Calu3 (cell line): ENCODE data around the gene H6PD. TPM values are rescaled to one million over a fixed set of nuclear protein-coding genes. Genes with fewer than 3 reads are reported as not detected.

Source experiments
- BruUV-seq: library from RNA; stranded (reverse); fragments of 400-500 nt; replicated peaks from 2 replicates; lab custom pipeline; 2021; lab: Mats Ljungman, UMichigan
- CTCF ChIA-PET: fragments of 300-600 bp; sonication (Branson Sonifier 250); formaldehyde crosslinking; loops from one replicate; lab custom pipeline; 2022; ENCODE audit warnings: antibody characterized with exemption; lab: Charles Lee
- DNase-seq: peaks from one replicate; pipeline ENCODE4 v3.0.0; 2022
- H3K27ac Mint-ChIP-seq: one replicate; pipeline ENCODE4 v1.8.0; 2022; ENCODE audit warnings: mixed read lengths; ENCODE audit not compliant: unreplicated experiment
- H3K27me3 Mint-ChIP-seq: one replicate; pipeline ENCODE4 v1.8.0; 2022; ENCODE audit warnings: mixed read lengths; ENCODE audit not compliant: unreplicated experiment
- H3K36me3 Mint-ChIP-seq: one replicate; pipeline ENCODE4 v1.8.0; 2022; ENCODE audit warnings: mild to moderate bottlenecking, moderate library complexity, mixed read lengths; ENCODE audit not compliant: insufficient read depth, unreplicated experiment
- H3K4me1 Mint-ChIP-seq: one replicate; pipeline ENCODE4 v1.8.0; 2022; ENCODE audit warnings: mild to moderate bottlenecking, low read depth, mixed read lengths; ENCODE audit not compliant: unreplicated experiment
- H3K4me3 Mint-ChIP-seq: one replicate; pipeline ENCODE4 v1.8.0; 2022; ENCODE audit warnings: mild to moderate bottlenecking, low read depth, moderate library complexity, mixed read lengths; ENCODE audit not compliant: unreplicated experiment
- H3K9me3 Mint-ChIP-seq: one replicate; pipeline ENCODE4 v1.8.0; 2022; ENCODE audit warnings: low read depth, mixed read lengths; ENCODE audit not compliant: unreplicated experiment
- intact Hi-C: fragments of 100-400 bp; cut with micrococcal nuclease; formaldehyde crosslinking; loops from one replicate; pipeline ENCODE4 v1.10.0; 2022; ENCODE audit not compliant: unreplicated experiment
- total RNA-seq: library from RNA; stranded (reverse); gene quantifications from 2 replicates; pipeline ENCODE4 v1.2.3, GENCODE V29; 2022
- TF ChIP-seq, protein P1 (sequence below): fragments of 200-600 bp; IDR thresholded peaks from one replicate; pipeline ENCODE4 v1.8.0; 2022; ENCODE audit warnings: antibody characterized with exemption; ENCODE audit not compliant: unreplicated experiment

H6PD gene
- total RNA-seq, 1 experiment from 2014 or later: 18.0 TPM

DNA sequence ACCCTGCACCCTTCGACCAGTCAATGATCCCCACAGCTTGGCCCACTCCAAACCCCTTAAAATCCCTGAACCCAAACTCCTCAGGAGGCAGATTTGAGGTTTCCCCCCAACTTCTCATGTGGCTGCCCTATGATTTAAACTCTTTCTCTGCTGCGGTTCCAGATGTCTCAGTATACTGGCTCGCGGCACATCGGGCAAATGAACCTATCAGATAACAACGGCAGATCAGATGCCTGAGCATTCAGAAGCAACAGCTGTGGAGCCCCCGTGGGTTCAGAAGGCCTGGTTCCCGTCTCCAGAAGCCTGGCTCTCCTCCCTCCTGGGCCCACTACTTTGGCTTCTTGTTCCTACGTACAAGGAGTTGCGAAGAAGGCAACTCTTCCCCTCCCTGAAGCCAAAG lies 43.3 kb upstream of the H6PD start:
- intact Hi-C loops: no loop called here
- no peak for DNase-seq
- CTCF ChIA-PET: interaction anchor here (0.6 kb wide), 1 partner anchor 389 kb away, joined by 5 read pairs; no protein-coding TSS in a partner anchor
- Mint-ChIP-seq H3K9me3 (no peaks in the 10 kb centered on the region), H3K4me3 (no peak overlapping the region), H3K36me3 (no peaks in the 10 kb centered on the region), H3K27ac (no peak overlapping the region), H3K27me3 (no peaks in the 10 kb centered on the region), H3K4me1 (peaks cover 11% of the 10 kb centered on the region)
- TF ChIP-seq, protein P1, sequence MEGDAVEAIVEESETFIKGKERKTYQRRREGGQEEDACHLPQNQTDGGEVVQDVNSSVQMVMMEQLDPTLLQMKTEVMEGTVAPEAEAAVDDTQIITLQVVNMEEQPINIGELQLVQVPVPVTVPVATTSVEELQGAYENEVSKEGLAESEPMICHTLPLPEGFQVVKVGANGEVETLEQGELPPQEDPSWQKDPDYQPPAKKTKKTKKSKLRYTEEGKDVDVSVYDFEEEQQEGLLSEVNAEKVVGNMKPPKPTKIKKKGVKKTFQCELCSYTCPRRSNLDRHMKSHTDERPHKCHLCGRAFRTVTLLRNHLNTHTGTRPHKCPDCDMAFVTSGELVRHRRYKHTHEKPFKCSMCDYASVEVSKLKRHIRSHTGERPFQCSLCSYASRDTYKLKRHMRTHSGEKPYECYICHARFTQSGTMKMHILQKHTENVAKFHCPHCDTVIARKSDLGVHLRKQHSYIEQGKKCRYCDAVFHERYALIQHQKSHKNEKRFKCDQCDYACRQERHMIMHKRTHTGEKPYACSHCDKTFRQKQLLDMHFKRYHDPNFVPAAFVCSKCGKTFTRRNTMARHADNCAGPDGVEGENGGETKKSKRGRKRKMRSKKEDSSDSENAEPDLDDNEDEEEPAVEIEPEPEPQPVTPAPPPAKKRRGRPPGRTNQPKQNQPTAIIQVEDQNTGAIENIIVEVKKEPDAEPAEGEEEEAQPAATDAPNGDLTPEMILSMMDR: no peak
- no TSS peak for BruUV-seq

DNA sequence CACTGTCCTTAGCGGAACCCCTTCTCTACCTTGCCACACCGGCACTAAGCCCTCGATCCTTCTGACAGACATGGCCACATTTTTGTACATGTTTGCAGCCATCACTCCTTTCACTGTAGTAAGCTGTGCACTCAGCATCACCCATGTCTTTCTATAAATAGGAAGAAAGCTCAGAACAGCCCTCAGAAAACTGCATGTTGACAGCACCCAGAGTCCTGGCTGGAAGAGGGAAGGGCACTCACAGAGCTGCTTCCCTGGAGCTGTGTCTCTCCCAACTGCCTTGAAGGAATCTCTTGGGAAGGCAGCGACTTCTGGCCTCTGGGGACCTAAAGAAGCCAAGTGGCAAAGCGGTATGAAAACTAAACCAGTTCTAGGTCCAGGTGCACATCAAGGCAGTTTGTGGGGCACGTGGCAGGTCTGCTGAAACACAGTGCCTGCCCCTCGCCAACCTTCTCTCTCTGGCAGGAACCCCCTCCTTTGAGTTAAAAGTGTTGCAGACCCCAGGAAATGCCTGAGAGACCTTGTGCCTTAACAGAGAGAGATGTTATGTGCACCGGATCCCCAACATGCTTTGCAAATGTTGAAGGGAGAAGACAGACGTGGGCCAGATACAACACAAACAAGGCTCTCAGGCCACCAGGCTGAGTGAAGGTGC lies 41.9 kb upstream of the H6PD start:
- CTCF ChIA-PET: no interaction called here
- Mint-ChIP-seq H3K27me3 (peaks cover 11% of the 10 kb centered on the region), H3K4me1 (peaks cover 18% of the 10 kb centered on the region), H3K36me3 (no peaks in the 10 kb centered on the region), H3K9me3 (no peaks in the 10 kb centered on the region), H3K27ac (no peak overlapping the region), H3K4me3 (no peak overlapping the region)
- intact Hi-C loops: no loop called here
- no peak for DNase-seq
- TF ChIP-seq, protein P1: no peak
- BruUV-seq: no TSS peak

DNA sequence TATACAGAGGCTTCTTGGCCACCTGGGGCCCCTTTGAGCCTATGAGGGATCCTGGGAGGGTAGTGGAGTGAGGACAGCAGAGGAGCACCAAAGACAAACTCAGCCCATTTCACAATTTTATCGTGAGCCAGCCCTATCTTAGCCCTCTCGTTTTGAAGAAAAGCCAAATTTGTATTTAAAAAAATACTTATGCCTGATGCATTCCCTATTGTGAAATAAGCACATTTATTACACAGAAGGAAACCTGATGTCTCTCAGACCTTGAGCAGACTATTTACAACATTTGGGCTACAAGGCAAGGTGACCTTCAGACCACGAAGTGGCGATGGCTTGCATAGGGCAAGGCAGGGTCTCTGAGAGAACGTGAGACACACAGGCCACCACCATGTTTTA lies 41.3 kb upstream of the H6PD start:
- TF ChIP-seq, protein P1: no peak
- CTCF ChIA-PET: no interaction called here
- intact Hi-C loops: no loop called here
- no peaks in the 10 kb centered on the region for H3K36me3 Mint-ChIP-seq
- BruUV-seq: no TSS peak
- H3K9me3 Mint-ChIP-seq: no peaks in the 10 kb centered on the region
- H3K4me3 Mint-ChIP-seq: no peak overlapping the region
- no peak overlapping the region for H3K27ac Mint-ChIP-seq
- no peak for DNase-seq
- peaks cover 17% of the 10 kb centered on the region for H3K27me3 Mint-ChIP-seq
- H3K4me1 Mint-ChIP-seq: peaks cover 18% of the 10 kb centered on the region

DNA sequence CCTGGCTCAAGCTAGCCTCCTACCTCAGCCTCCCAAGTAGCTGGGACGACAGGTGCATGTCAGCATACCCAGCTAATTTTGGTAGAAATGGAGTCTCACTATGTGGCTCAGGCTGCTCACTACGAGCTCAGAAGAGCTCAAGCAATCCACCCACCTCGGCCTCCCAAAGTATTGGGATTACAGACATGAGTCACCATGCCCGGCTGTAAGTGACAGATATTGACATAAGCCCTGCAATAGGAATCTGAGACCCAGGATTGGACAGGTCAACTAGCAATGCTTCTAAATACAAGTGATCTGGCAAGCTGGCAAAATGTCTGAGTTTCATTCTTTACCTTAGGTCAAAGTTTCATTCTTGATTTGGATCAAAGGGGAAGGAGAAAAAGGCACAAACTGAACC lies 40.5 kb upstream of the H6PD start:
- Mint-ChIP-seq H3K27ac (no peak overlapping the region), H3K36me3 (no peaks in the 10 kb centered on the region), H3K4me1 (peaks cover 18% of the 10 kb centered on the region), H3K9me3 (no peaks in the 10 kb centered on the region), H3K4me3 (no peak overlapping the region), H3K27me3 (peaks cover 25% of the 10 kb centered on the region)
- intact Hi-C loops: no loop called here
- TF ChIP-seq, protein P1: no peak
- CTCF ChIA-PET: interaction anchor here (0.6 to 1.0 kb wide), 3 partner anchors 52 to 219 kb away, joined by 3 to 6 read pairs (median 5); no protein-coding TSS in a partner anchor
- BruUV-seq: no TSS peak
- DNase-seq: peak; percentile 37
